HEK293 (cell line): ENCODE results near the gene IMPACT.

Experiments
- CTCF ChIP-seq: fragments of 450-650 bp; formaldehyde crosslinking; IDR thresholded peaks from 2 replicates; pipeline ENCODE4 v1.5.1; 2016; ENCODE audit warnings: missing biosample characterization, missing genetic modification characterization
- PRDM10 ChIP-seq: fragments of 450-650 bp; formaldehyde crosslinking; IDR thresholded peaks from 2 replicates; pipeline ENCODE4 v1.5.1; 2016; ENCODE audit warnings: missing biosample characterization, missing genetic modification characterization
- SETDB1 ChIP-seq: IDR thresholded peaks from one replicate; pipeline ENCODE4 v1.6.1; 2017; ENCODE audit warnings: mild to moderate bottlenecking, low read length, moderate library complexity, mixed read lengths; ENCODE audit not compliant: insufficient read length
- ZNF175 ChIP-seq: fragments of 450-650 bp; formaldehyde crosslinking; IDR thresholded peaks from 2 replicates; pipeline ENCODE4 v1.5.1; 2016; ENCODE audit warnings: missing biosample characterization, missing genetic modification characterization
- ZNF585B ChIP-seq: fragments of 450-650 bp; formaldehyde crosslinking; IDR thresholded peaks from 2 replicates; pipeline ENCODE4 v1.5.1; 2016; ENCODE audit warnings: missing biosample characterization, missing genetic modification characterization
- ZNF747 ChIP-seq: fragments of 450-650 bp; formaldehyde crosslinking; IDR thresholded peaks from 2 replicates; pipeline ENCODE4 v1.5.1; 2016; ENCODE audit warnings: missing biosample characterization, missing genetic modification characterization
- ZNF768 ChIP-seq: fragments of 450-650 bp; formaldehyde crosslinking; IDR thresholded peaks from 2 replicates; pipeline ENCODE4 v1.5.1; 2018; ENCODE audit warnings: missing biosample characterization, mild to moderate bottlenecking, missing genetic modification characterization

- TF ChIP-seq PRDM10 (tag by site-specific recombination) (no peak), ZNF585B (tag by site-specific recombination) (no peak), CTCF (tag by site-specific recombination) (no peak), SETDB1 (no peak), ZNF175 (tag by site-specific recombination) (no peak), ZNF768 (no peak), ZNF747 (tag by site-specific recombination) (no peak)
Measured at GRCh38 chr18:24461996-24462395, 35.5 kb downstream of the IMPACT start.
